Immature natural killer cell (primary cell): ENCODE measurements around the gene TMEM101. TPM values are rescaled to one million over a fixed set of nuclear protein-coding genes. Genes with fewer than 3 reads are reported as not detected.
"Not testable (repeated sequence)": the region's sequence is repeated elsewhere in the genome, so short reads cannot be mapped to it uniquely, and the experiment has no call there.

Source experiments
- DNase-seq, 3 donors: peaks; one replicate each; pipeline ENCODE4 v3.0.0; 2022; ENCODE audit warnings: mixed read lengths in 1 of 3
- H3K27ac Mint-ChIP-seq, 6 donors: one replicate each; pipeline ENCODE4 v1.8.0; 2020; ENCODE audit warnings: mixed read lengths in 6 of 6, mild to moderate bottlenecking in 5 of 6, inconsistent platforms in 4 of 6, moderate library complexity in 3 of 6
- H3K27me3 Mint-ChIP-seq, 3 donors: one replicate each; pipeline ENCODE4 v1.8.0; 2020 to 2021; ENCODE audit warnings: low read depth in 3 of 3, mild to moderate bottlenecking in 3 of 3, mixed read lengths in 3 of 3, moderate library complexity in 3 of 3, inconsistent platforms in 1 of 3
- H3K36me3 Mint-ChIP-seq, 3 donors: one replicate each; pipeline ENCODE4 v1.8.0; 2020; ENCODE audit warnings: mixed read lengths in 3 of 3, inconsistent platforms in 2 of 3, mild to moderate bottlenecking in 2 of 3
- H3K4me1 Mint-ChIP-seq, 2 donors: one replicate each; pipeline ENCODE4 v1.8.0; 2020; ENCODE audit warnings: inconsistent platforms in 2 of 2, mild to moderate bottlenecking in 2 of 2, mixed read lengths in 2 of 2, moderate library complexity in 1 of 2
- H3K4me3 Mint-ChIP-seq, 5 donors: one replicate each; pipeline ENCODE4 v1.8.0; 2020; ENCODE audit warnings: mild to moderate bottlenecking in 5 of 5, mixed read lengths in 5 of 5, inconsistent platforms in 3 of 5, moderate library complexity in 3 of 5
- H3K9me3 Mint-ChIP-seq, 6 donors: one replicate each; pipeline ENCODE4 v1.8.0; 2020; ENCODE audit warnings: mild to moderate bottlenecking in 6 of 6, mixed read lengths in 6 of 6, inconsistent platforms in 4 of 6, moderate library complexity in 3 of 6
- polyA plus RNA-seq, 3 donors: library from polyadenylated mRNA; unstranded; fragments of 300-500 nt; fragmentation: Illumina TruSeq; gene quantifications; one replicate each; pipeline ENCODE4 v1.2.3, GENCODE V29; 2021

The TMEM101 gene
- 10 to 100 TPM; 31.6 to 40.3 (median 38.3) TPM for polyA plus RNA-seq

- Mint-ChIP-seq H3K4me1 (peaks cover 17 to 18% of the 10 kb centered on the region in 2 donors), H3K27me3 (peaks cover 0 to 2% (median 2%) of the 10 kb centered on the region in 3 donors), H3K4me3 (peak within 1 kb of the TSS; percentile 93 to 100 (median 99)), H3K36me3 (peaks cover 0 to 9% (median 5%) of the 10 kb centered on the region in 3 donors), H3K27ac (peak within 1 kb of the TSS; percentile 87 to 99 (median 98)), H3K9me3 (no peaks in the 10 kb centered on the region)
- DNase-seq: peak; percentile 84 to 89 (median 86)
Observed at GRCh38 chr17:44014437-44015172, at the start of gene TMEM101. Gene TMEM101, minus strand, starts transcription at chr17:44014963. Its CDS starts 11 bp downstream, at chr17:44014952.

GRCh38 chr17:44063704-44064639 is 49.2 kb upstream of the TMEM101 start:
- Mint-ChIP-seq H3K27me3 (peaks cover 4 to 11% (median 5%) of the 10 kb centered on the region in 3 donors), H3K4me3 (peak overlapping the region in 3 of 5 donors; percentile 11 to 31 (median 14)), H3K27ac (peak overlapping the region in 4 of 6 donors; percentile 47 to 87 (median 68)), H3K9me3 (no peaks in the 10 kb centered on the region), H3K4me1 (peaks cover 49 to 63% of the 10 kb centered on the region in 2 donors), H3K36me3 (peaks cover 0 to 14% (median 3%) of the 10 kb centered on the region in 3 donors)
- no peak for DNase-seq

GRCh38 chr17:44062871-44063270 is 48.1 kb upstream of the TMEM101 start:
- peaks cover 47 to 60% of the 10 kb centered on the region in 2 donors for H3K4me1 Mint-ChIP-seq
- peaks cover 0 to 16% (median 3%) of the 10 kb centered on the region in 3 donors for H3K36me3 Mint-ChIP-seq
- peak overlapping the region in 1 of 6 donors; percentile 80 for H3K27ac Mint-ChIP-seq
- peaks cover 4 to 11% (median 6%) of the 10 kb centered on the region in 3 donors for H3K27me3 Mint-ChIP-seq
- DNase-seq: no peak
- no peak overlapping the region for H3K4me3 Mint-ChIP-seq
- no peaks in the 10 kb centered on the region for H3K9me3 Mint-ChIP-seq

- Mint-ChIP-seq H3K9me3 (no peaks in the 10 kb centered on the region), H3K4me1 (peaks cover 40 to 53% of the 10 kb centered on the region in 2 donors), H3K27ac (no peak overlapping the region), H3K4me3 (no peak overlapping the region), H3K27me3 (peaks cover 2 to 8% (median 6%) of the 10 kb centered on the region in 3 donors), H3K36me3 (peaks cover 0 to 16% (median 3%) of the 10 kb centered on the region in 3 donors)
- no peak for DNase-seq
Observed at GRCh38 chr17:44061446-44061845, 46.7 kb upstream of the TMEM101 start.

- Mint-ChIP-seq H3K4me1 (peaks cover 32 to 43% of the 10 kb centered on the region in 2 donors), H3K27me3 (peaks cover 0 to 2% (median 2%) of the 10 kb centered on the region in 3 donors), H3K4me3 (no peak overlapping the region), H3K9me3 (no peaks in the 10 kb centered on the region), H3K27ac (peak overlapping the region in 1 of 6 donors; percentile 25), H3K36me3 (peaks cover 0 to 16% (median 3%) of the 10 kb centered on the region in 3 donors)
- DNase-seq: no peak
Observed at GRCh38 chr17:44059101-44059892, 44.5 kb upstream of the TMEM101 start.

- Mint-ChIP-seq H3K27me3 (peaks cover 0 to 2% (median 0%) of the 10 kb centered on the region in 3 donors), H3K9me3 (no peaks in the 10 kb centered on the region), H3K36me3 (peaks cover 7 to 15% (median 14%) of the 10 kb centered on the region in 3 donors), H3K4me1 (peaks cover 6 to 23% of the 10 kb centered on the region in 2 donors), H3K4me3 (no peak overlapping the region), H3K27ac (peak overlapping the region in 4 of 6 donors; percentile 6 to 34 (median 9))
- DNase-seq: no peak
Observed at GRCh38 chr17:44053125-44053872, 38.5 kb upstream of the TMEM101 start.

- H3K9me3 Mint-ChIP-seq: no peaks in the 10 kb centered on the region
- H3K36me3 Mint-ChIP-seq: peaks cover 12 to 19% (median 18%) of the 10 kb centered on the region in 3 donors
Observed at GRCh38 chr17:44049294-44050060, 34.7 kb upstream of the TMEM101 start.

GRCh38 chr17:44046893-44047292 is 32.1 kb upstream of the TMEM101 start:
- DNase-seq, H3K27me3 Mint-ChIP-seq, H3K4me3 Mint-ChIP-seq, H3K36me3 Mint-ChIP-seq, H3K9me3 Mint-ChIP-seq: not testable (repeated sequence)
- Mint-ChIP-seq H3K4me1 (peaks cover 9 to 26% of the 10 kb centered on the region in 2 donors), H3K27ac (peak overlapping the region in 1 of 6 donors; percentile 42)

More at GRCh38 chr17:44049294-44050060, 34.7 kb upstream of the TMEM101 start:
- DNase-seq: no peak
- Mint-ChIP-seq H3K4me3 (no peak overlapping the region), H3K27ac (no peak overlapping the region), H3K4me1 (peaks cover 10 to 36% of the 10 kb centered on the region in 2 donors), H3K27me3 (no peaks in the 10 kb centered on the region)

GRCh38 chr17:44045486-44045885 is 30.7 kb upstream of the TMEM101 start:
- peaks cover 18 to 38% of the 10 kb centered on the region in 2 donors for H3K4me1 Mint-ChIP-seq
- H3K36me3 Mint-ChIP-seq: peaks cover 4 to 8% (median 8%) of the 10 kb centered on the region in 3 donors
- DNase-seq: no peak
- peak overlapping the region in 1 of 6 donors; percentile 23 for H3K27ac Mint-ChIP-seq
- H3K9me3 Mint-ChIP-seq: no peaks in the 10 kb centered on the region
- H3K4me3 Mint-ChIP-seq: no peak overlapping the region
- H3K27me3 Mint-ChIP-seq: peaks cover 0 to 3% (median 2%) of the 10 kb centered on the region in 3 donors

- peaks cover 7 to 8% (median 8%) of the 10 kb centered on the region in 3 donors for H3K36me3 Mint-ChIP-seq
- H3K27me3 Mint-ChIP-seq: peaks cover 0 to 3% (median 2%) of the 10 kb centered on the region in 3 donors
- no peaks in the 10 kb centered on the region for H3K9me3 Mint-ChIP-seq
- no peak for DNase-seq
- no peak overlapping the region for H3K4me3 Mint-ChIP-seq
- H3K4me1 Mint-ChIP-seq: peaks cover 20 to 47% of the 10 kb centered on the region in 2 donors
- H3K27ac Mint-ChIP-seq: peak overlapping the region in 1 of 6 donors; percentile 22
Observed at GRCh38 chr17:44044071-44044470, 29.3 kb upstream of the TMEM101 start.

- no peak overlapping the region for H3K27ac Mint-ChIP-seq
- peaks cover 19 to 43% of the 10 kb centered on the region in 2 donors for H3K4me1 Mint-ChIP-seq
- H3K4me3 Mint-ChIP-seq: no peak overlapping the region
Observed at GRCh38 chr17:44043272-44043696, 28.5 kb upstream of the TMEM101 start.

More at GRCh38 chr17:44043272-44043696, 28.5 kb upstream of the TMEM101 start:
- no peak for DNase-seq
- Mint-ChIP-seq H3K9me3 (no peaks in the 10 kb centered on the region), H3K27me3 (peaks cover 0 to 3% (median 2%) of the 10 kb centered on the region in 3 donors), H3K36me3 (peaks cover 5 to 7% (median 5%) of the 10 kb centered on the region in 3 donors)
